Small intestine (tissue), 7 donors: ENCODE data around the gene PCBP1. TPM values are rescaled to one million over a fixed set of nuclear protein-coding genes. Genes with fewer than 3 reads are reported as not detected.
A peak's percentile ranks its signal among the peaks of the same experiment; 100 is the strongest.
"Not testable (repeated sequence)": the region's sequence is repeated elsewhere in the genome, so short reads cannot be mapped to it uniquely, and the experiment has no call there.

Source experiments
- DNase-seq, 2 donors: peaks; one replicate each; pipeline versions ENCODE4 v3.0.0 to v3.0.0-alpha.2; 2013
- FAIRE-seq: peaks from 2 replicates; lab custom pipeline; 2012; peaks lifted over from hg19 to GRCh38; lab: Jason Lieb, UNC
- H3K27ac ChIP-seq, 3 donors: one replicate each; pipeline ENCODE4 v1.5.1; 2013; ENCODE audit warnings: low read length in 2 of 3, mild to moderate bottlenecking in 2 of 3, control low read depth in 1 of 3, inconsistent platforms in 1 of 3, low read depth in 1 of 3, moderate library complexity in 1 of 3
- H3K27me3 ChIP-seq, 3 donors: one replicate each; pipeline ENCODE4 v1.6.1; 2013; ENCODE audit warnings: low read length in 3 of 3, inconsistent platforms in 1 of 3; ENCODE audit not compliant: control insufficient read depth in 3 of 3, insufficient read depth in 3 of 3
- H3K36me3 ChIP-seq, 3 donors: one replicate each; pipeline ENCODE4 v1.6.1; 2013; ENCODE audit warnings: low read length in 3 of 3, inconsistent platforms in 1 of 3, low read depth in 1 of 3, mild to moderate bottlenecking in 1 of 3, moderate library complexity in 1 of 3; ENCODE audit not compliant: control insufficient read depth in 3 of 3, insufficient read depth in 2 of 3
- H3K4me1 ChIP-seq, 3 donors: one replicate each; pipeline ENCODE4 v1.6.1; 2013; ENCODE audit warnings: low read length in 2 of 3, inconsistent platforms in 1 of 3, low read depth in 1 of 3, mild to moderate bottlenecking in 1 of 3, moderate library complexity in 1 of 3; ENCODE audit not compliant: control insufficient read depth in 3 of 3, insufficient read depth in 2 of 3
- H3K4me3 ChIP-seq, 3 donors: one replicate each; pipeline ENCODE4 v1.5.1; 2013; ENCODE audit warnings: low read length in 3 of 3, control low read depth in 1 of 3, inconsistent platforms in 1 of 3, low read depth in 1 of 3, mild to moderate bottlenecking in 1 of 3, moderate library complexity in 1 of 3
- H3K9me3 ChIP-seq, 2 donors: one replicate each; pipeline ENCODE4 v1.6.1; 2013; ENCODE audit warnings: low read depth in 1 of 2, low read length in 1 of 2; ENCODE audit not compliant: control insufficient read depth in 2 of 2, insufficient read depth in 1 of 2
- WGBS, 3 donors: extraction: QIAGEN DNeasy Blood & Tissue Kit; methylation state at CpG; one replicate each; pipeline ENCODE4 v1.1.7; 2013; 5-methylcytosine and 5-hydroxymethylcytosine counted together
- polyA plus RNA-seq, 4 donors: library from polyadenylated mRNA; stranded (reverse) in 3 of 4; unstranded in 1 of 4; fragments of 200-250 nt in 3 of 4; fragments of 120-200 nt in 1 of 4; gene quantifications; one replicate each; pipeline versions ENCODE4 v1.2.1 to v1.2.3, GENCODE V29; 2013
- donor health status: healthy with polysubstance abuse.
- donor health status: control.
- donor health status: control.
- donor health status: Bipolar disorder and iron deficiency.
- donor health status: healthy.

The PCBP1 gene
- polyA plus RNA-seq, 4 donors, result 247 to 311 (median 295) TPM

- peak; percentile 52 to 62 for DNase-seq
- WGBS, 3 donors, result 10 to 14% (median 11%) methylated on average over 8 of the region's 8 CpGs
- no peaks in the 10 kb centered on the region for H3K27me3 ChIP-seq
- H3K4me1 ChIP-seq, result peaks cover 0 to 20% (median 7%) of the 10 kb centered on the region in 3 donors
- peak overlapping the region; percentile 80 to 94 (median 93) for H3K27ac ChIP-seq
- no peaks in the 10 kb centered on the region for H3K36me3 ChIP-seq
- H3K9me3 ChIP-seq, result no peaks in the 10 kb centered on the region
- H3K4me3 ChIP-seq, result peak overlapping the region in 2 of 3 donors; percentile 11 to 23
- FAIRE-seq, result no peak
Measured at GRCh38 chr2:70132244-70133126, 45.2 kb downstream of the PCBP1 start.

GRCh38 chr2:70133127-70133452, 45.8 kb downstream of the PCBP1 start:
- Histone ChIP-seq H3K4me3 (no peak overlapping the region), H3K36me3 (no peaks in the 10 kb centered on the region), H3K27ac (peak overlapping the region; percentile 80 to 94 (median 93)), H3K9me3 (no peaks in the 10 kb centered on the region), H3K27me3 (no peaks in the 10 kb centered on the region), H3K4me1 (peaks cover 0 to 20% (median 7%) of the 10 kb centered on the region in 3 donors)
- WGBS, 3 donors, result 82 to 92% (median 89%) methylated on average over 1 of the region's 1 CpG
- FAIRE-seq (no peak), DNase-seq (no peak)

DNA sequence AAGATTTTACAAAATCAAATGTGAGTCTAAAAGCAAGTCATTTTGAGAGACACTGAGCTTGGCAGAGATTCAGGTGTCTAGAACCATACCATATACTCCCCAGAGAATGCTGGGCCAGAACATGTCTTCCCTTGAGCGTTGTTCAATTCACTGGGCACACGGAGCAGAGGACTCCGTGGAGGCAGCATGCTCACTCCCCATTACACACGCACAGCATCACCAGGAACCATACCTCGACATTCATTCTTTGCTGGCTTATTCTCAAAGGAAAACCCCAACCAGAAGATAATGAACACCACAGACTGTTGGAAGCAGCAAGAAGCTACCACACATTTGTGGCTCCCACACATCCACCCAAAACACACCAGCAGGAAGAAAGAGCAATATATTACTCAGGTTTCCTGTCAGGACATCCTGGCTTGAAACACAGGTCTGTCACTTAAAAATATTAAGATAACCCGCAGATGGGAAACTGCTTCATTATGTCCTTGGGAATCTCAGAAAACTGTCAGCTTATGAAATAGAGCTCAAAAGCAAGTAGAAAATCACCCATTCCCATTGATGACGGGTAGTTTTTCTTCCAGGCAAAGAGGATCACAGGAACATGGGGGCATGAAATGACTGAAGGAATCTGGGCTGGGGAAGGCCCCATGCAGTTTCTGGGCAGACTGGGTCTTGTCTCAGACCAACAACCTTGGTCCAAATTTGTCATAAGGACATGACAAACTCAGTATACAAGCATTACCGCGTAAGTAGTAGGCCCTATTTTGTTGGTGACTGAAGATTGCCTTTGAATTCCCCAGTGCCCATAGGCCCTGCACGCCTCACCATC, 46.4 kb downstream of the PCBP1 start:
- Histone ChIP-seq H3K27me3 (no peaks in the 10 kb centered on the region), H3K36me3 (no peaks in the 10 kb centered on the region), H3K4me3 (no peak overlapping the region), H3K4me1 (peaks cover 0 to 20% (median 7%) of the 10 kb centered on the region in 3 donors), H3K27ac (peak overlapping the region in 2 of 3 donors; percentile 50 to 93), H3K9me3 (no peaks in the 10 kb centered on the region)
- DNase-seq (no peak), FAIRE-seq (no peak)
- 67 to 86% (median 75%) methylated on average over 10 of the region's 10 CpGs for WGBS, 3 donors

- H3K4me3 ChIP-seq, H3K27me3 ChIP-seq, FAIRE-seq, H3K9me3 ChIP-seq, H3K36me3 ChIP-seq, DNase-seq: not testable (repeated sequence)
- 81 to 89% (median 85%) methylated on average over 9 to 10 of the region's 10 CpGs for WGBS, 3 donors
- H3K4me1 ChIP-seq, result peaks cover 0 to 20% (median 7%) of the 10 kb centered on the region in 3 donors
- peak overlapping the region in 1 of 3 donors; percentile 93 for H3K27ac ChIP-seq
Measured at GRCh38 chr2:70134323-70134983, 47.2 kb downstream of the PCBP1 start.

Other genes starting within 250 kb of the PCBP1 start
- 10 to 100 TPM; 39.8 to 46.2 (median 41.2) TPM for gene SNRNP27, start 193.5 kb upstream of the PCBP1 start, polyA plus RNA-seq
- 10 to 100 TPM in 3 of 4 donors, 1 to 10 TPM in 1; 7.4 to 38.2 (median 35.9) TPM for gene MXD1, start 172.4 kb upstream of the PCBP1 start, polyA plus RNA-seq
- 1 to 10 TPM; 1.3 to 3.5 (median 2.3) TPM for gene ASPRV1, start 125.8 kb upstream of the PCBP1 start, polyA plus RNA-seq
- gene C2orf42, start 103.5 kb downstream of the PCBP1 start, polyA plus RNA-seq, result 10 to 100 TPM in 1 of 4 donors, 1 to 10 TPM in 3; 4.3 to 11.9 (median 7.0) TPM
- 100 to 1,000 TPM in 1 of 4 donors, 10 to 100 TPM in 3; 30.3 to 156 (median 39.4) TPM for gene TIA1, start 161.2 kb downstream of the PCBP1 start, polyA plus RNA-seq
- gene PCYOX1, start 170.7 kb downstream of the PCBP1 start, polyA plus RNA-seq, result 10 to 100 TPM in 2 of 4 donors, 1 to 10 TPM in 2; 3.2 to 84.0 (median 11.3) TPM
- gene SNRPG, start 206.3 kb downstream of the PCBP1 start, polyA plus RNA-seq, result 100 to 1,000 TPM in 3 of 4 donors, 10 to 100 TPM in 1; 65.8 to 204 (median 185) TPM
- 10 to 100 TPM; 58.0 to 70.9 (median 59.7) TPM for gene FAM136A, start 214.6 kb downstream of the PCBP1 start, polyA plus RNA-seq